ENCODE data around the gene TMX4. TPM values are rescaled to one million over a fixed set of nuclear protein-coding genes. Genes with fewer than 3 reads are reported as not detected.

Gene TMX4
- total RNA-seq, 1 experiment from 2014 or later = 31.7 TPM

- no peaks in the 10 kb centered on the region for H3K36me3 ChIP-seq (ENCODE audit: insufficient read depth, low read length, poor library complexity, severe bottlenecking)
- CTCF ChIA-PET = interaction anchor here (0.5 kb wide), 1 partner anchor 779 kb away, joined by 3 read pairs; no protein-coding TSS in a partner anchor
- TF ChIP-seq EZH2 (IDR thresholded peaks at IDR 0.05; ENCODE audit: borderline replicate concordance, low read depth, low read length, poor library complexity, severe bottlenecking) (no peak), CTCF (conservative IDR thresholded peaks at IDR 0.05; ENCODE audit: low read depth, low read length) (no peak)
- H3K27ac ChIP-seq (ENCODE audit: low read depth, low read length, poor library complexity, severe bottlenecking) = no peak overlapping the region
- no peaks in the 10 kb centered on the region for H3K4me1 ChIP-seq (ENCODE audit: insufficient read depth, low read length, poor library complexity, severe bottlenecking)
- DNase-seq (ENCODE audit: low spot score) = no peak
- POLR2A ChIA-PET (ENCODE audit: low non-redundant PET) = no interaction called here
- BruUV-seq (replicated peaks) = no TSS peak
- no peaks in the 10 kb centered on the region for H3K27me3 ChIP-seq (replicated peaks; ENCODE audit: insufficient read depth, low read depth, low read length, poor library complexity)
- H3K9me3 ChIP-seq (ENCODE audit: low read depth, low read length, poor library complexity, severe bottlenecking) = no peaks in the 10 kb centered on the region
- intact Hi-C loops (cut with micrococcal nuclease; ENCODE audit: unreplicated experiment) = no loop called here
- no peak overlapping the region for H3K4me3 ChIP-seq (ENCODE audit: low read depth, low read length, poor library complexity, severe bottlenecking)
Measured at GRCh38 chr20:7971536-7972280, 47.9 kb downstream of the TMX4 start.

- Histone ChIP-seq H3K36me3 (ENCODE audit: insufficient read depth, low read length, poor library complexity, severe bottlenecking) (no peaks in the 10 kb centered on the region), H3K27me3 (replicated peaks; ENCODE audit: insufficient read depth, low read depth, low read length, poor library complexity) (no peaks in the 10 kb centered on the region), H3K27ac (ENCODE audit: low read depth, low read length, poor library complexity, severe bottlenecking) (no peak overlapping the region), H3K4me3 (ENCODE audit: low read depth, low read length, poor library complexity, severe bottlenecking) (no peak overlapping the region), H3K4me1 (ENCODE audit: insufficient read depth, low read length, poor library complexity, severe bottlenecking) (no peaks in the 10 kb centered on the region), H3K9me3 (ENCODE audit: low read depth, low read length, poor library complexity, severe bottlenecking) (no peaks in the 10 kb centered on the region)
- POLR2A ChIA-PET (ENCODE audit: low non-redundant PET) = no interaction called here
- intact Hi-C loops (cut with micrococcal nuclease; ENCODE audit: unreplicated experiment) = no loop called here
- TF ChIP-seq CTCF (conservative IDR thresholded peaks at IDR 0.05; ENCODE audit: low read depth, low read length) = no peak
- no peak for TF ChIP-seq EZH2 (IDR thresholded peaks at IDR 0.05; ENCODE audit: borderline replicate concordance, low read depth, low read length, poor library complexity, severe bottlenecking)
- no TSS peak for BruUV-seq (replicated peaks)
- CTCF ChIA-PET = no interaction called here
- DNase-seq (ENCODE audit: low spot score) = peak; percentile 4
Measured at GRCh38 chr20:7967199-7967844, 52.2 kb downstream of the TMX4 start.

GRCh38 chr20:7966176-7966575, 53.4 kb downstream of the TMX4 start:
- H3K27me3 ChIP-seq (replicated peaks; ENCODE audit: insufficient read depth, low read depth, low read length, poor library complexity) = no peaks in the 10 kb centered on the region
- H3K4me1 ChIP-seq (ENCODE audit: insufficient read depth, low read length, poor library complexity, severe bottlenecking) = no peaks in the 10 kb centered on the region
- no peak overlapping the region for H3K4me3 ChIP-seq (ENCODE audit: low read depth, low read length, poor library complexity, severe bottlenecking)
- no TSS peak for BruUV-seq (replicated peaks)
- CTCF ChIA-PET = no interaction called here
- no peak overlapping the region for H3K27ac ChIP-seq (ENCODE audit: low read depth, low read length, poor library complexity, severe bottlenecking)
- H3K36me3 ChIP-seq (ENCODE audit: insufficient read depth, low read length, poor library complexity, severe bottlenecking) = no peaks in the 10 kb centered on the region
- intact Hi-C loops (cut with micrococcal nuclease; ENCODE audit: unreplicated experiment) = no loop called here
- POLR2A ChIA-PET (ENCODE audit: low non-redundant PET) = no interaction called here
- DNase-seq (ENCODE audit: low spot score) = peak; percentile 7
- TF ChIP-seq CTCF (conservative IDR thresholded peaks at IDR 0.05; ENCODE audit: low read depth, low read length) = no peak
- TF ChIP-seq EZH2 (IDR thresholded peaks at IDR 0.05; ENCODE audit: borderline replicate concordance, low read depth, low read length, poor library complexity, severe bottlenecking) = no peak
- H3K9me3 ChIP-seq (ENCODE audit: low read depth, low read length, poor library complexity, severe bottlenecking) = no peaks in the 10 kb centered on the region

Measured in A673 (cell line).